GM06990 (cell line): ENCODE data around the gene GJA5.

Experiments used
- DNase-seq: peaks from one replicate; pipeline ENCODE4 v3.0.0-alpha.2; 2011; ENCODE audit not compliant: insufficient read length; ENCODE audit errors: extremely low read depth
- H3K27me3 ChIP-seq: replicated peaks from 2 replicates; pipeline ENCODE4 v1.6.0; 2011; ENCODE audit warnings: low read length; ENCODE audit not compliant: control insufficient read depth, insufficient read depth
- H3K36me3 ChIP-seq: 2 replicates; pipeline ENCODE4 v1.5.1; 2011; ENCODE audit warnings: low read length; ENCODE audit not compliant: control insufficient read depth, insufficient read depth
- H3K4me3 ChIP-seq: replicated peaks from 2 replicates; pipeline ENCODE4 v1.5.1; 2011; ENCODE audit warnings: low read depth, mild to moderate bottlenecking, control low read depth, low read length
- TF ChIP-seq, protein P1 (sequence below): IDR thresholded peaks from 2 replicates; pipeline ENCODE4 v1.5.1; 2011; ENCODE audit warnings: low read length, control low read depth, mild to moderate bottlenecking, inconsistent platforms; ENCODE audit not compliant: insufficient read depth, poor library complexity, severe bottlenecking

GJA5 gene

DNA sequence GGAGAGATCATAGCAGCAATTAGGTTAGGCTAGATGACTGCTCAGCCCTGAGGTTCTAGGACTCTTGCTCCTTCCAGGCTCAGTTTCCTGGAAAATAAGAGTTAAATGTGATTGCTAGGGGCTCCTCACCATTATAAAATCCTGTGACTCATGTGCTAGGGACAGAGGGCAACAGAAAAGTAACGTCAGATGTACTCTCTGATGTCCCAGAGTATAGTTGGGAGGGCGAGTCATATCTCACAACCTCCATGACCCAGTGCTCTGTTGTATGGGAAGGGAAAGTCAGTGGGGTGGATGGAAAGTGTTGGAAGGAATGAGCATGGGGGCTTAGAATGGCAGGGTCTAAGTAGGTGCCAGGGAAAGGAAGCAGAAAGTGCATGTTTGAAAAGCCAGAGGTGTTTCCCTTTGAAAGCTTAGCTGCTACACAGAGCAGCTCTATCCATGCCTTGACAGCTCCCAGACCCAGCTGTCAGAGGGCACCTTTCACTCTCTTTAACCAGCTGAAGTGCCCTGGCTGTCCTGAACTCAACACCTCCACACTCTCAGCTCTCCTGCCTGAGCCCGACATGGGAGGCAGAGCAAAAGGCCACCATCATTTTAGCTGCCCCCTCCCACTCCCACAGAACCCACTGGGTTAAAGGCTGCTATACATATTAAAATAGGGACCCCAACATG is 11.6 kb downstream of the GJA5 start:
- no peak for DNase-seq
- TF ChIP-seq, protein P1, sequence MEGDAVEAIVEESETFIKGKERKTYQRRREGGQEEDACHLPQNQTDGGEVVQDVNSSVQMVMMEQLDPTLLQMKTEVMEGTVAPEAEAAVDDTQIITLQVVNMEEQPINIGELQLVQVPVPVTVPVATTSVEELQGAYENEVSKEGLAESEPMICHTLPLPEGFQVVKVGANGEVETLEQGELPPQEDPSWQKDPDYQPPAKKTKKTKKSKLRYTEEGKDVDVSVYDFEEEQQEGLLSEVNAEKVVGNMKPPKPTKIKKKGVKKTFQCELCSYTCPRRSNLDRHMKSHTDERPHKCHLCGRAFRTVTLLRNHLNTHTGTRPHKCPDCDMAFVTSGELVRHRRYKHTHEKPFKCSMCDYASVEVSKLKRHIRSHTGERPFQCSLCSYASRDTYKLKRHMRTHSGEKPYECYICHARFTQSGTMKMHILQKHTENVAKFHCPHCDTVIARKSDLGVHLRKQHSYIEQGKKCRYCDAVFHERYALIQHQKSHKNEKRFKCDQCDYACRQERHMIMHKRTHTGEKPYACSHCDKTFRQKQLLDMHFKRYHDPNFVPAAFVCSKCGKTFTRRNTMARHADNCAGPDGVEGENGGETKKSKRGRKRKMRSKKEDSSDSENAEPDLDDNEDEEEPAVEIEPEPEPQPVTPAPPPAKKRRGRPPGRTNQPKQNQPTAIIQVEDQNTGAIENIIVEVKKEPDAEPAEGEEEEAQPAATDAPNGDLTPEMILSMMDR = no peak
- H3K4me3 ChIP-seq = no peak overlapping the region
- H3K27me3 ChIP-seq = no peaks in the 10 kb centered on the region; the same call in 1 of the 2 replicates
- no peaks in the 10 kb centered on the region for H3K36me3 ChIP-seq

DNA sequence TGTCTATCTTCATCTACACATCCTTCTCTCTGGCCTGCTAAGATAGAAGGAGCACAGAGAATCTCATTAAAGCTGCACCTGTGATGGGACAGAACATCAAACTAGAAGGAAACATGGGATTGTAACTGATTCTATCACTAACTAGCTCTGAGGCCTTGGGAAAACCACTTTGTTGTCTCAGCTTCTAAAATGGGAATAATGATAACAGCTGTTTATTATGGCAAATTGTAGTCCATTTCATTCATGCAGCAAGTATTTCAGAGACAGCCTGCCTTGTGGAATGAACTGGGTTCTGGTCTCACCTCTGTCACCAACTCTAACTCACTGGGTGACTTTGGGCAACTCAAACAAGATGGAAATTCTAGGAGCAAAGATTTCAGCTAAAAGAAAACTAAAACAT is 12.4 kb downstream of the GJA5 start:
- Histone ChIP-seq H3K36me3 (no peaks in the 10 kb centered on the region), H3K27me3 (no peaks in the 10 kb centered on the region; the same call in 1 of the 2 replicates), H3K4me3 (no peak overlapping the region)
- no peak for DNase-seq
- TF ChIP-seq, protein P1 = no peak

DNA sequence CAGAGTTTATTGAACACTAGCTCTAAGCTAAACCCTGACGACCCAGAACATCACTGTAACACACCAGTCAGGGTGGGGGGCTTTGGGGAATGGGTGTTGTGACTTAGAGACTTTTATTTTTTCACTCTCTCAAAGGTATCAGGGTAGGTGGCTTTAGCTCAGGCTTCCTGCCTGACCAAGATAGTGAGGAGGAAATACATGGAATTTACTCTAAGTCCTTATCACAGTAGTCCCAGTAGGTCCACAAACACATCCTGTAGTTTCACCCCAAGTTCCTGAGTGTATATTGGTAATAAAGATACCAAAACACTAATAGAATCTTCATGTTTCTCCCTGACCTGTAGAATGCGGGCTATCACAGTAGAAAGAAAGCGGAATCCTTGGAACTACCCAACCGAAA is 15.1 kb downstream of the GJA5 start:
- no peak for DNase-seq
- H3K4me3 ChIP-seq = no peak overlapping the region
- no peaks in the 10 kb centered on the region; the same call in 1 of the 2 replicates for H3K27me3 ChIP-seq
- no peaks in the 10 kb centered on the region for H3K36me3 ChIP-seq
- TF ChIP-seq, protein P1 = no peak

DNA sequence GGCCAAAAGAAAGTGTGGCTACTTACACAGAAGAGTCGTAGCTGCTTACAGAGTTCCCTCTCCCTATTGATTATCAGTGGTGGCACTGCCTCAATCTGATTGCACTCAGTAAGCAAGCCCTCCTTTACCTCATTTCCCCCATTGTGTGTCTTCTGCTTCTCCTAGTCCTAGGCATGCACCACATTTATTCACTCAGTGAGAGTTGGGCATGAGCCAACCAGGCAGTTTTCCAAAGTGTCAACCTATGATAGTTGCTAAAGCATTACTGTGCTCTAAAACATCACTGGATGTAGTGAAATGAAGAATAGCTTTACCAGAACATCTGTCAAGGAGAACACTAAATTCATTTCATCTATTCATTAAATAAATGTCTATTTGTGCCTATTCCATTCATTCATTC is 19.3 kb downstream of the GJA5 start:
- Histone ChIP-seq H3K36me3 (no peaks in the 10 kb centered on the region), H3K27me3 (no peaks in the 10 kb centered on the region), H3K4me3 (no peak overlapping the region)
- DNase-seq = no peak
- TF ChIP-seq, protein P1 = no peak

DNA sequence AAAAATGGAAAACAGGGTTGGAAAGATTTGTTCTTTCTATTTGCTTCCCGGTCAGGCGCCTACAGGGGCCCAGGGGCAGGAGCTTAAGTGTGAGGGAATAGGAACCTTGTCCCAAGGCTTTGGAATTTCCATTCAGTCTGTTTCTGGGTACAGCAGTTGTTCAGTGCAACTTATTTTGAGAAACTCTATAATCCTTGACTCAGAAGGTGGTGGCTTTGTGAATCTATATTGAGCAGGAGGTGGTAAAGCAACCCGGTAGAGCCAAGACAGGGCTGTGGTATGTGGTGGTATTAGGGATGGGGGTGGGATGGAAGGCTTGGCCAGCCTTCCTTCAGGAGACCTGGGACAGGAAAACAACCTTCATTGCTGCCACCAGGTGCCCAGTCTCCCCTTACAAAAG is 20.0 kb downstream of the GJA5 start:
- Histone ChIP-seq H3K4me3 (no peak overlapping the region), H3K27me3 (no peaks in the 10 kb centered on the region), H3K36me3 (no peaks in the 10 kb centered on the region)
- no peak for DNase-seq
- TF ChIP-seq, protein P1 = no peak

DNA sequence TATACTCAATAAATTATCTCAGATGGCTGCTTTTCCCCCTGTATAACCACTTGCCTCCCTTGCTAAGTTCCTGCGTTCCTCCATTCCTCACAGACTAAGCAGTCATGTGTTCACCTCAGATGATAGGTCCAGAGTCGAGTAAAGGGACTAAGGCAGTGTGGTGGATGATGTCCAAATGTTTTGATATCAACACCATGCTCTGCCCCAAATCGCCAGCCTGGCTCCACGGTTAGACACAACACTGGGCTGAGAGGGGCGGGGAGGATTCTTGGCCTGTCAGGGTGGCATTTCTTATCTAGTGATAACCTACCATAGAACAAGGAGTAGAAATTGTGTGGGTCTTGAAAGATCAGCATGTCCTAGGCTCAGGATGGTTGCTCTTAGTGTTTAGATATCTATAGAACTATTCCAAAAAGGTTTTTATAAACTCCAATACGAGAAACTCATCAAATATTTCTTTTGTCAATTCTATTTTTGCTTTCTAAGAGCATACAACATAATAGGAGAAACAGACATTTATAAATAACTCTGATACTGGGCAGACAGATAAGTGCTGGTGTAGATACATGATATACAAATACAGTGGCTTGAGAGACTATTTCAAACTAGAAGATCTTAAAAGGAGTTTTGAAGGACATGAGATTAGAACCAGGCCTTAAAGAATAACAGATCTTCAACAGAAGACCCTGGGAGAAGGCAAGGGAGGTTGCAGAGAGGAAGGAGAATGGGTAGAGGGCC is 21.5 kb downstream of the GJA5 start:
- TF ChIP-seq, protein P1 = no peak
- DNase-seq = no peak
- Histone ChIP-seq H3K27me3 (no peaks in the 10 kb centered on the region; the same call in 1 of the 2 replicates), H3K4me3 (no peak overlapping the region), H3K36me3 (no peaks in the 10 kb centered on the region)
